ENCODE measurements around the gene LEMD2. TPM values are rescaled to one million over a fixed set of nuclear protein-coding genes. Genes with fewer than 3 reads are reported as not detected.

LEMD2 gene
- total and polyA plus RNA-seq, 11 donors = 21.2 to 51.3 (median 25.9) TPM

GRCh38 chr6:33754222-33754621 lies 34.7 kb downstream of the LEMD2 start:
- no peaks in the 10 kb centered on the region for H3K27me3 ChIP-seq
- 88 to 92% (median 89%) methylated on average over 11 of the region's 11 CpGs for WGBS, 4 donors

GRCh38 chr6:33752646-33753015 lies 36.3 kb downstream of the LEMD2 start:
- ATAC-seq (no peak), DNase-seq (no peak)
- intact Hi-C loops (cut with DNase I) = no loop called here
- Histone ChIP-seq H3K36me3 (no peaks in the 10 kb centered on the region), H3K9me3 (no peaks in the 10 kb centered on the region), H3K27me3 (no peaks in the 10 kb centered on the region), H3K4me1 (peaks cover 0 to 6% (median 0%) of the 10 kb centered on the region in 12 donors), H3K27ac (no peak overlapping the region), H3K4me3 (no peak overlapping the region)
- TF ChIP-seq POLR2A (IDR thresholded peaks at IDR 0.05) (no peak), CTCF (IDR thresholded peaks at IDR 0.05) (no peak)
- WGBS, 4 donors = 92 to 100% (median 97%) methylated on average over 1 of the region's 1 CpG

More at GRCh38 chr6:33754222-33754621, 34.7 kb downstream of the LEMD2 start:
- Histone ChIP-seq H3K4me3 (no peak overlapping the region), H3K9me3 (no peaks in the 10 kb centered on the region), H3K4me1 (peaks cover 0 to 5% (median 0%) of the 10 kb centered on the region in 12 donors), H3K27ac (no peak overlapping the region), H3K36me3 (no peaks in the 10 kb centered on the region)
- DNase-seq (no peak), ATAC-seq (no peak)
- no peak for TF ChIP-seq POLR2A (IDR thresholded peaks at IDR 0.05)
- no peak for TF ChIP-seq CTCF (IDR thresholded peaks at IDR 0.05)
- intact Hi-C loops (cut with DNase I) = no loop called here

GRCh38 chr6:33751771-33752645 lies 36.9 kb downstream of the LEMD2 start:
- no peaks in the 10 kb centered on the region for H3K27me3 ChIP-seq
- peaks cover 0 to 12% (median 0%) of the 10 kb centered on the region in 12 donors for H3K4me1 ChIP-seq
- no peaks in the 10 kb centered on the region for H3K36me3 ChIP-seq
- H3K27ac ChIP-seq = no peak overlapping the region
- no peaks in the 10 kb centered on the region for H3K9me3 ChIP-seq
- 75 to 84% (median 80%) methylated on average over 14 to 15 of the region's 15 CpGs for WGBS, 4 donors
- intact Hi-C loops (cut with DNase I) = no loop called here
- no peak overlapping the region for H3K4me3 ChIP-seq
- DNase-seq (no peak), ATAC-seq (no peak)
- TF ChIP-seq CTCF (IDR thresholded peaks at IDR 0.05) (no peak), POLR2A (IDR thresholded peaks at IDR 0.05) (no peak)

- TF ChIP-seq CTCF (IDR thresholded peaks at IDR 0.05) (no peak), POLR2A (IDR thresholded peaks at IDR 0.05) (no peak)
- 52 to 83% (median 63%) methylated on average over 11 of the region's 11 CpGs for whole genome bisulfite sequencing, 4 donors
- H3K9me3 ChIP-seq = no peaks in the 10 kb centered on the region
- ATAC-seq (no peak), DNase-seq (no peak)
- H3K27ac ChIP-seq = no peak overlapping the region
- H3K27me3 ChIP-seq = no peaks in the 10 kb centered on the region
- H3K4me1 ChIP-seq = peaks cover 0 to 13% (median 0%) of the 10 kb centered on the region in 12 donors
- H3K36me3 ChIP-seq = no peaks in the 10 kb centered on the region
- intact Hi-C loops (cut with DNase I) = no loop called here
- no peak overlapping the region for H3K4me3 ChIP-seq
Observed at GRCh38 chr6:33750244-33750991, 38.5 kb downstream of the LEMD2 start.

All from heart left ventricle (tissue), 16 donors.